ENCODE data around the gene DZANK1.
"Not testable (repeated sequence)": the region's sequence is repeated elsewhere in the genome, so short reads cannot be mapped to it uniquely, and the experiment has no call there.

DZANK1 gene

DNA sequence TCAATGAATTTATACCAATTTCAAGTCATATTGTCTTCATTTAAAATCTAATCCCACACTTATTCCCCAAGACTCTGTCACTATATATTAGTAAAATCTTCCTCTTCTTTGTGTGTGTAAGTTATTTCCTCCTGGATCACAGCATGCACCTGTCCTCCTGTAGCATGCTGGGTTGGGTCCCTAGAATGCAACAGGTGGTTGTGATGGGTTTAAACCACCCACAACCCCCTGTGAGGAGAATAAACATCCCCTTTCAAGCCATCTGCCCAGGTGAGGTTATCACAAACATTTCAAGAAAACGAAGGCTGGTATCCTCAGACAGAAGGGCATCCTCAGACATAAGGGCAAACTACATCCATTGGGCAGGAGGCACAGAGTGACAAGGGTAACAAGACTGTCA lies 26.4 kb downstream of the DZANK1 start:
- DNase-seq (ENCODE audit: low read depth in 2 of 3, low spot score in 1 of 3), result no peak

DNA sequence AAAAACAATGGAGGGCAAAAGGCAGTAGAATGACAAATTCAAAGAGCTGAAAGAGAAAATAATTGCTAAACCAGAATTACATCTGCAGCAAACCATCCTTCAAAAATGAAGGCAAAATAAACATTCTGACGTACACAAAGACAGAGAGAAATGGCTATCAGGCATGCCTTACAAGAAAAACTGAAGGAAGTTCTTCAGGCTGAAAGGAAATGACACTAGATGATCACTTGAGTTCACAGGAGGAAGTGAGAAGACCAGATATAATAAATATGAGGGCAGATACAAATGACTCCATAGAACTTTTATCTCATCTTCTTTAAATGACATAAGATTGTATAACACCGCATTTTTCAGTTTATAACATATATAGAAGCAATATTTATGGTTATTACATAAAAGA lies 30.0 kb downstream of the DZANK1 start:
- DNase-seq (ENCODE audit: low read depth in 2 of 3, low spot score in 1 of 3), result no peak

DNA sequence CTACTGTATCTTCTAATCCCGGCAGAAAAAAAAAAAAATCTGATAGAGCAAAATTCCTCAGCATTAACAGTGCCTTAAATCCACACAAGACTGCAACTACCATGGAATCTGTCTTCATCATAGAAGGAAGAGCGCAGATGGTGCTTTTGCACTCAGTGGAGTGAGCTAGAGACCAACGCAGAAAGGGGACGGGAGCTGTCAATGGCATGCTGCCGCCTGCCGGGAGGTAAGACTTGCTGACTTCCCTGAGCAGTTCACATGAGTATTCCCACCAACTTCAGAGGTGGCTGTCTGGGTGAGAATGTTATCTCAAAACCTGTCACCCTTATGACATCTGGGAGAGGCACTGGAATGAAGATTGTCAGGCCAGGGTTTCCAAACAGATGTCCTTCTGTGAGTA lies 35.6 kb downstream of the DZANK1 start:
- no peak for DNase-seq (ENCODE audit: low read depth in 2 of 3, low spot score in 1 of 3)

DNA sequence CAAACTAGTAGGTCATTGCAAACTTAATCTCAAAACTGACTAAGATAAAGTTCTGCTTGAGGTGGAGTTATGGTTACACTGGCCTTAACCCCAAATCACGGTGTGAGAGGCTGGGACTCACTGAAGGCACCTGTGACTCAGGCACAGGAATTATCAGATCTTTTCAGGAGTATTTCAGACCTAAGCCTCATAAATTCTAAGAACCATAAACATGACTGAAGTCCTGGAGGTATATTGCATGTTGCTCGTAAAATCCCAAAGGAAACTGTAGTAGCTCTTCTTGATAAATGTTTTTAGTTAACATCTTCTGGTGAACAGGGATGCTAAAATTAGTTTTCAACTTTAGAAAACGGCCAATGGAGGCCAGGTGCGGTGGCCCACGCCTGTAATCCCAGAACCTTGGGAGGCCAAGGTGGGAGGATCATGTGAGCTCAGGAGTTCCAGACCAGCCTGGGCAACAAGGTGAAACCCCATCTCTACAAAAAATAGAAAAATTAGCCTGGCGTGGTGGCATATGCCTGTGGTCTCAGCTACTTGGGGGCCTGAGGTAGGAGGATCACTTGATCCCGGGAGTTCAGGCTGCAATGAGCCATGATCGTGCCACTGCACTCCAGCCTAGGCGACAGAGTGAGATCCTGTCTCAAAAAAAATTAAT lies 36.5 kb downstream of the DZANK1 start:
- DNase-seq (ENCODE audit: low read depth in 2 of 3, low spot score in 1 of 3), result no peak

DNA sequence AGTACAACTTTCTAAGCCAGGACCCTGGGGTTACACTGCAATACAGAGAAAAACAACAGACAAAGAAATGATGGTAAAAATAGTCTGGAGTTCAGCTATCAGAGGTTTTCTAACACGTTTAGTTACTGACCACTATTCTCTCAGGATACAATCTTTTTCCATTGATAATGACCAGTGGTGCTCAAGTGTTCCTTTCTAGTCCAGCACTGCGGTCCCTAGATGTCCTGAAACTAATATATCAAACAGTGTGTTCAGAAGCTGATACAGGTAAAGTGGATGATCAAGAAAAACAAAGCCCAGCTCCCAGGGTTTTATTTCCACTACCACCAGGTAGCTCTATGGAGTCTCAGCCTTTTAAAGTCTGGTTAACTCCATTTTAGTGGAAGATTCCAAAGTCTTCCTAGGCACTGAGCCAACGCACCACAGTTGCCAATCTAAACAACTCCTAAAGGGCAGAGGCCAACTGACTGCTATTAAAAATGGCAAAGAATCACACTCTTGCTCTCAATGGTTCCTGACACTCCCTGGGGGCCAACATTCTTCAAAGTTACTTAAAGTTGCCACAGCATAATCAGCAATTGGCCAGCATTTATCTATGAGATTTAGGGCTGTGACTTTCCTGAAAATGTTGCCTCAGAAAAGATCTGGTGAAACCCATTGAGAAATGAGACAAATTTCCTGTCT lies 38.2 kb downstream of the DZANK1 start:
- no peak for DNase-seq (ENCODE audit: low read depth in 2 of 3, low spot score in 1 of 3)

DNA sequence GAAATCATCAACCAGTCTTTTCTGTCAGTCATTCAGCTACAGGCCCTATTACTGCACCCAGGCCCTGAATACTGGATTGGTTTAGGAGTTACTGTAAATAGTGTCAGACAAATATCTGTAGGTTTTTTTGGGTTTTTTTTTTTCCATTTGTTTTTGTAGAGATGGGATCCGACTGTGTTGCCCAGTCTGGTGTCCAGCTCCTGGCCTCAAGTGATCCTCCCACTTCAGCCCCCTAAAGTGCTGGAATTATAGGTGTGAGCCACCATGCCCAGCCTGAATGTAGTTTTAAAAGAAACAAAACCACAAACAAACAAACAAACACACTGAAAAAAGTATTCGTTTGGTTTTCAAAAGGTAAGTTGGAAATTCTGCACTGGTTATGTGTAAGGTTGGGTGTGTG lies 39.6 kb downstream of the DZANK1 start:
- no peak for DNase-seq (ENCODE audit: low read depth in 2 of 3, low spot score in 1 of 3)

DNA sequence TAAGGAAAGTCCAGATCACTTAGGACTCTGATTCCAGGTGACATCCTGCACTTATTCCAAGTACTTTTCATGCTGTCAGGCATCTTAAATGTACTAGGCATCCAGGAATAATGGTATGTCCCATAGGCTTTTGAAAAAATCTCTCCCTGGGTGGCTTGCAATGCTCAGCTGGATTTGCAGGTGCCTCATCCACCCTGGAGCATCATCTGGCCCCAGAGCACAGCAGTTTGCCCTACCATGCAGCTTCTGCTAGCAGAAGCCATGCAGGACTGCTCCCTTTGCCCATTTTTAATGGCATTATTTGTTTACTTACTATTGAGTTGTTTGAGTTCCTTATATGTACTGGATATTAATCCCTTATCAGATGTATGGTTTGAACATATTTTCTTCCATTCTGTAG lies 45.2 kb downstream of the DZANK1 start:
- no peak for DNase-seq (ENCODE audit: low read depth in 2 of 3, low spot score in 1 of 3)

DNA sequence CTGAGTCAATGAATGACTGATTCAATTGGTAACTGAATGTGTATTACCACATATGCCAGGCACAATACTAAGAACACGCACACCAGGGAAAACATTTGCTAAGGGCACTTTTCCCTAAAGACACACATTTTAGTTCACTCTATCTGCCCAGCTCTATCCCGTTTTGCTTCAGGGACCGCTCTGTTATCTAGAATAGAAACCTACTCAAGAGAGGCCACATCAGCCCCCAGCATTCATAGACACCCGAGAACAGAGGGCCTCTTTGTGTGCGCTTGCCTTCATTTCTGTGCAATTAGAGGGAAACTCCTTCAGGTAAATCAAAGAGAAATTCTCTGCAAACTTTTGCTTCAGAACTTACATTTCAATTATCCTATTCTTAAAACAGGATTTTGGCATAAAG lies 50.3 kb downstream of the DZANK1 start:
- no peak for DNase-seq (ENCODE audit: low read depth in 2 of 3, low spot score in 1 of 3)

DNA sequence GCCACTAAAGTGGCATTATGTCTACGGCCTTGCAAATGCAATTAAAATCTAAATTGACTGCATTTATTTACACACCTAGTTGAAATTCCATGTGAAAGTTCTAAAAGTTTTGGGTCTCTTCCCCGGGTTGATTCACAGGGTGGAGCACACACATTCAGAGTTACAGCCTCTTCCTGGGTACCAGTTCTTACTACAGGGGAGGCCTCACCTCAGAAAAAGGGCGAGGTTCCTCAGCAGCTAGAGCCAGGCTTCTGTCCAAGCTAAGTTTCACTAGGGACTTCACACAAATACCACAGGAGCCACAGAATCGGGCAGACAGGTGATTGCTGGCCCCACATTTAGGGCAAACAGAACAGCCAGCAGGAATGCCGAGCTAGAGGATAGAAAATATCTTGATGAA lies 52.7 kb downstream of the DZANK1 start:
- DNase-seq (ENCODE audit: low read depth in 2 of 3, low spot score in 1 of 3), result no peak

DNA sequence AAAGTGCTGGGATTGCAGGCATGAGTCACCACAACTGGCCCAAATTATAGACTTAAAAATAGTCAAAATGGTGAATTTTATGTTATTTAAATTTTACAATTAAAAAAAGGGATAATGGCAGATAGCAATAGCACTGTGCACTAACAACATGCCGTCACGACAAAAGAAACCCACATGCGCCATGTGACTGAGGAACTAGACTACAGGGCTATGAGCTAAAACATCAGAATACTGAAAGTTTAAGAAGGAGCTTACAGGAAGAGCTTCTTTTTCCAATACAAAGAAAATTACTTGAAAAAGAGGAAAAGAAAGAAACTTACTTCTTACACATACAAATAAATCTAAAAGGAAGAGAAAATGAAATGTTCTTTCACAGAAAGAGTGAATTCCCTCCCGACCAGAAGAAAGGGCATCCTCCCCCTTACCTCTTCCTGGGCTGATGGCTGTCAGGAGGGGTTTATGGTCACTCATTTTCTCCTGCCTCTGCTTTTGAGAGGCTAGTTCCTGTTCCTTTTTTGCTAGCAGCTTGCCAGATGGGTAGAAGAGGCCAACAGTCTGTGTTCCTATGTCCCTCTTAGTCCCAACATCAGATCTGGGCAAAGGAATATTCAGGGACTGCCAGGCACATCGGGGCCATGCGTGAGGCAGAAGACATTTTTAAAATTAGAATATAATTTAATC lies 54.5 kb downstream of the DZANK1 start:
- DNase-seq (ENCODE audit: low read depth in 2 of 3, low spot score in 1 of 3), result no peak

DNA sequence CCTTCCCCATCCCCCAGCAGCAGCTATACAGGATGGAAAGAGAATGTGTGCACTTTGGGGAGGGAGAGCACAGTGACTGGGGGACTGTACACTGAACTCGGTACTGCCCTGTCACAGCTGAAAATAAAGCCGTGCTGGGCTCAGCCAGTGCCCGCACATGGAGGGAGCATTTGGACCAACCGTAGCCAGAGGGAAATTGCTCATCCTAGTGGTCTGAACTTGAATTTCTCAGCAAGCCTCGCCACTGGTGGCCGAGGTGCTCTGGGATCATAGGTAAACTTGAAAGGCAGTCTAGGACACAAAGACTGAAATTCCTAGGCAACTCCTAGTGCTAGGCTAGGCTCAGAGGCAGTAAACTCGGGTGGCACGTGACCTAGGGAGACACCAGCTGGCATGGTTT lies 61.0 kb downstream of the DZANK1 start:
- DNase-seq (ENCODE audit: low read depth in 2 of 3, low spot score in 1 of 3), result no peak

DNA sequence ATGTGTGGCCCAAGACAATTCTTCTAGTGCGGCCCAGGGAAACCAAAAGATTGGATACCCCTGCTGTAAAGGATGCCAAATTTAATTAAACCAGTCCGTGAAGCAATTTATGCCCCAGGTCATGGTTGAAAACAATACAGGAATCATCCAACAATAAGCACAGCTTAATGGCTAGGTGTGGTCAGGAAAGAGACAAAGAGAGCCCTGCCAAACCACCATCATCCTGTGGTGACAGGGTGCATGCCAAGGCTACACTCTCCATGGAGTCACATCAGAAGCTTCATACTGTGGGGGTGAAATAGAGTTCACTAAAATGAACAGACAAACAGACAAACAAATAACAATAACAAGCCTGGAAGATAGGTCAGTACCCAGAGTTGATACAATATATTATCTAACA lies 62.7 kb downstream of the DZANK1 start:
- DNase-seq (ENCODE audit: low read depth in 2 of 3, low spot score in 1 of 3), result no peak

DNA sequence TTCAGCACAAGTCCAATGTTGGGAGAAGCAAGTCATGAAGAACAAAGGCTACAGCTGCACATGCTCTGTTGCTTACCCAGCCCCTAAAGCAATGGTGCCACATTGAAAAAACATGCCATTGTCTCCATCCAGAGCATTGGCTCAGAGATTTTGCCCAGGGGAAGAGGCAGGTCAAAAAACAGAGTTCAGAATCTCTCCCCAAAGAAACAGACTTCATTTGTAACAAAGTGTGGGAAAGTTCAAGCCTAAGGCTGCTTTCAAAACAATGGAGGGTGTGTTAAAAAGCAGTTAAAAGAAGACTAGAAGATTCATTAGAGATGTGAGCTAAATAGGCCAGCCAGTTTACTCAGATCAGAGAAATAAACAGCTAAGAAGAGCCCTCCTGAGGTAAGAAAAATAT lies 63.6 kb downstream of the DZANK1 start:
- no peak for DNase-seq (ENCODE audit: low read depth in 2 of 3, low spot score in 1 of 3)

DNA sequence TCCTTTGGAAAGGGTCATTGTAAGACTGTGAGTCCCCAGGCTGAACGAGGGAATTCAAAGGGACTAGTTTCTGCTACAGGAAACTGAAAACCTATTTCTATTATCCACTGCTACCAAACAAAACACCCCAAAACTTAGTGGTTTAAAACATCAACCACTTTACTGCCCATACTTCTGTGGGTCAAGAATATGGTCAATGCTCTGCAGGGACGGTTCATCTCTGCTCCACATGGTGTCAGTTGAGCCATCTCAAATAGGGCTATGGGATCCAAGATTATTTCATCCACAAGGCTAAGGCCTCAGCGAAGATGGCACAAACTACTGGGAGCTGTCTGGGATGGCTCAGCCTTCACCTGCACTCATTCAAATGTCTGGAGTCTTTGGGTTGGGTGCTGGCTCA lies 65.5 kb downstream of the DZANK1 start:
- no peak for DNase-seq (ENCODE audit: low read depth in 2 of 3, low spot score in 1 of 3)

DNA sequence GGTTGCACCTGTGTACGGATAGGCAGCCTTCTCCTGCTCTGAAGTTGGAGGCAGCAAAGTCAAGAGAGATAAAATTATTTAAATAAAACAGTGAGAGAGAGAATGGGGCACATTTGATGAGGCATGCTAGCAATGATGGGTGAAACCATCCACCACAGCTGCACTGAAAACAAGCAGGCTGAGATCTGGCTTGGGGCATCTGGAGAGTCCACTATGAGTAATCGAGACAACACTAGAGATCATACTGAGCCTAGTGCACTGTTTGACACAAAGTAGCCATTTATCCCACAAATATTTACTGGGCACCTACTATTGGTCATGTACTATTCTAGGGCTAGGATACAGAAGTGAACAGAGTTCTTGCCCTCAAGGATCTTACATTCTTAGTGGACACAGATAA lies 66.4 kb downstream of the DZANK1 start:
- no peak for DNase-seq (ENCODE audit: low read depth in 2 of 3, low spot score in 1 of 3)

DNA sequence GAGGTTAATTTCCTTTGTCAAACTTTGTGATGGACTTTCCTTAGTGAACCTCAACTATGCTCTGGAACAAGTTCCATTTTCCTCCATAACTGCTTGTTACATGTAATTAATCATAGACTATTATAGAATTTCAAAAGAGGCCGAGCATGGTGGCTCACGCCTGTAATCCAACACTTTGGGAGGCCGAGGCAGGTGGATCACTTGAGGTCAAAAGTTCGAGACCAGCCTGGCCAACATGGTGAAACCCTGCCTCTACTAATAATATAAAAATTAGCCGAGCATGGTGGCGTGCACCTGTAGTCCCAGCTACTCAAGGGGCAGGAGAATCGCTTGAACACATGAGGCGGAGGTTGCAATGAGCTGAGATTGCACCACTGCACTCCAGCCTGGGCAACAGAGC lies 68.1 kb downstream of the DZANK1 start:
- DNase-seq (ENCODE audit: low read depth in 2 of 3, low spot score in 1 of 3), result not testable (repeated sequence)

DNA sequence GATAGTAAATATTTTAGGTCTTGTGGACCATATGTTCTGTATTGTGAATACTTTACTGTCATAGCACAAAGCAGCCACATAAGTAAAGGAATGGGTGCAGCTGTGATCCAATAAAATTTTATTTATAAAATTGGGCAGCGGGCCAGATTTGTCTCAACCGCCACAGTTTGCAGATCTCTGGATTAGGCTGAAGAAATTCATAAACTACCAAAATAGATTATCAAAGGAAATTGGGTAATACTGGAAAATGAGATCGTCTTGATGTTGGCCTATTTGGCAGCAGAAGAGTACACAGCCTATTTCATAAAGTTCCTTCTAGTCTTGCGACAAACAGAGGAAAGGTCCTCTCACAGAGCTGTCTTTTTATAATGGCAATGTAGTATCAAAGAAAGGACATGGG lies 69.8 kb downstream of the DZANK1 start:
- no peak for DNase-seq (ENCODE audit: low read depth in 2 of 3, low spot score in 1 of 3)

DNA sequence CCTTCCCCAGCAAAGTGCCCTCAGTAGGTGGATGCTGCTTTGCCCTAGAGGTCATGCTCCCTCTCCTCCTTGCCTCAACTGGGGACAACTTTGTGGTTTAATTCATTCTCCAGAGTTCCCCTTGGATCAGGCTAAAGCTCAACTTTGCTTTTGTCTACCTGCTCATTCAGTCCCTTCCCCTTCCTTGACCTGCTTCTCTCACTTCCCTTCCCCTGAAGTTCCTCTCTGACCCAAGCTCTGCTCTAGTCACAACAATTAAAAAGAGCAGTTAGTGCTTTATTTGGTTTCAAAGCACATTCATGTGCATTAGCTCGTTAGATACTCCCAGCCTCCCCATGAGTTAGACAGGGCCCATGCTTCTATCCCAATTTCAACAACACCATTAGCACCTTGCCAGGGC lies 71.3 kb downstream of the DZANK1 start:
- DNase-seq (ENCODE audit: low read depth in 2 of 3, low spot score in 1 of 3), result no peak

DNA sequence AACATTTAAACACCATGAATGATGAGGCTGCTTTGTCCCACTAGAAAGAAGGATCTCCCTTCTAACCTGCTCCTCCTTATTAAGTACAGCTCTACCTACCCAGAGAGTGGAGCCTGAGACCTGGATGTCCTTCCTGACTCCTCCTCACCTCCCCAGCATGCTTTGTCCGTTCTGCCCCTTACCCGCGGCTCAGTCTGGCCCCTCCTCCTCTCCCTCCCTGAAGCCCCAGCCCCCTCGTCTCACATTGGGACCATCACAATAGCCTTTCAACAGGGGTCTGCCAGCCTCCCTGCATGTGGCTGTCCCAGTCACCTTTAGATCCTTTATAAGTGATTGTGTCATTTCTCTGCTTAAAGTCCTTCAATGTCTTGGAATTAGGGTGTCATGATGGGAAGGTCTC lies 72.5 kb downstream of the DZANK1 start:
- no peak for DNase-seq (ENCODE audit: low read depth in 2 of 3, low spot score in 1 of 3)

DNA sequence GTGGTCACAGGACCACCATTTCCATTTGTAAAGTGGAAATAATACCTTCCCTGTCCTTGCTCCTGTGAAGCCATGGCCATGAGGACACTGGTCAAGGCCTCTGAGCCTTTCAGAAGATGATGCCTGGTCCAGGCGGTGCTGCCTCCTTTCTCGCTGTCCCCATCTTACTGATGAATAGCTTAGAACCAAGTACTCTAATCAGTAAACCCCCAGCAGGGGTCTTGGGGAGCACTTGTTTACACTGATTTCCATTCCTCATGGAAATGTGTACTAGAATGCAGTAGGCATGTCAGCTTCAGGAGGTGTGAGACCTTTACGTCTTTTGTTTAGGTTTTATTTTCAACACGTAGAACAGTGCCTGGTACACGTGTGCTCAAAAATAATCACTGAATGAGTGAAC lies 75.1 kb downstream of the DZANK1 start:
- no peak for DNase-seq (ENCODE audit: low read depth in 2 of 3, low spot score in 1 of 3)

DNA sequence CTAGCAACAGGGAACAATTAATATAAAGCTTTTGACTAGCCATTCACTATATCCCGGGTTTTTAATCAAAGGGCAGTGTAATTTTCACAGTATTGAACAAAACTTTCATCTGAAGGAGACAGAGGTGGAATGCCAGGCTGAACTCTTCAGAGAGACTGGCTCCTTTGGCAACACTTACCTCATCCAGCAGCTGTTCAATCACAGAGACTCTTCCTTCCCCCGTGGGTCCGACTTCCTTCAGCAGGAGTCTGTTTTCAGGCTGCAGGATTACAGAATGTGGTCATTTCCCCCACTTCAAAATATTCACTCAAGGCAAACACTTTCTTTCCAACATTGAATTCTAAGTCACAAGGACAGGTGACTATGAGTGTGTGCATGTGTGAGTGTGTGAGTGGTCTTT lies 76.6 kb downstream of the DZANK1 start:
- DNase-seq (ENCODE audit: low read depth in 2 of 3, low spot score in 1 of 3), result no peak

DNA sequence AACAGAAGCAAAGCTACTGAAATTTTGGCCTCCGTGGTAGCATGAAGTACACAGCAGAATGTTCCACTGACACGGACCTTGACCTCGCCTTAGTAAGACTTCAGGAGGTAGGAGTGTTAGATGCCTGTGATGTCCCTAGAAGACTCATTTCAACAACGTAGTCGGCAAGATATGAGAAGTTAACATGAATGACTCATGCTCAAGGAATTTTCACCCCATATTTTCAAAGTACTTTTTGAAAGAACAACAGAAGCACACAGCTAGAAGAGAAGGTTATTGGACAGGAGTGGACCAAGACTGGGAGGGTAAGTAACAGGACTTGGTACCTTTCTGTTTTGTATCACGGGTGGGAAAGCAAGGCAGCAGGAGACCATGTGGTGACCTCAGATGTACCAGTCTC lies 78.0 kb downstream of the DZANK1 start:
- DNase-seq (ENCODE audit: low read depth in 2 of 3, low spot score in 1 of 3), result no peak

Data from stimulated activated CD4-positive, alpha-beta T cell treated with anti-CD3 and anti-CD28 coated beads, Interleukin-12 subunit alpha, Interleukin-12 subunit beta, amount 100 ng/mL, for 48 hours (primary cell).